K562 (cell line): ENCODE results near the gene CCDC138. TPM values are rescaled to one million over a fixed set of nuclear protein-coding genes. Genes with fewer than 3 reads are reported as not detected.

ENCODE experiments used
- ATAC-seq: fragments of 200-7000 bp; cut with Tn5 transposase; 3 replicates; pipeline ENCODE4 v1.9.1; 2020; ENCODE audit warnings: moderate library complexity
- BruUV-seq: library from RNA; stranded (reverse); fragments of 400-500 nt; replicated peaks from 2 replicates; lab custom pipeline; 2021; lab: Mats Ljungman, UMichigan
- CTCF ChIA-PET: fragments of 300-600 bp; formaldehyde crosslinking; extraction: SDS; loops from one replicate; lab custom pipeline; 2021; ENCODE audit warnings: low intra/inter-chr PET ratio; lab: Yijun Ruan, JAX
- POLR2A ChIA-PET: fragments of 300-600, 350-650 bp; sonication (Branson Sonifier 250); formaldehyde crosslinking; extraction: SDS; loops from one replicate; lab custom pipeline; 2021; ENCODE audit warnings: antibody characterized with exemption, inconsistent platforms; lab: Yijun Ruan, JAX
- DNase-seq, 4 experiments: peaks; one replicate each; pipeline versions ENCODE4 v3.0.0 to v3.0.0-alpha.2; 2011 to 2018; ENCODE audit warnings: low spot score in 3 of 4, mixed read lengths in 3 of 4; ENCODE audit errors: extremely low read depth in 1 of 4
- FAIRE-seq: peaks from 2 replicates; lab custom pipeline; 2011; peaks lifted over from hg19 to GRCh38; lab: Jason Lieb, UNC
- H2AFZ ChIP-seq: 2 replicates; pipeline ENCODE4 v1.6.0; 2011; ENCODE audit warnings: low read depth, low read length, control low read depth, inconsistent platforms
- H3K27ac ChIP-seq: fragments of 200-600 bp; 3 replicates; pipeline ENCODE4 v1.8.0; 2011; ENCODE audit warnings: low read depth, mild to moderate bottlenecking, control low read depth, inconsistent platforms, low read length, moderate library complexity, mixed read lengths; ENCODE audit errors: extremely low read depth
- H3K27me3 ChIP-seq, 2 experiments: fragments of 300-600 bp in 1 of 2; 2 replicates in 1 of 2; 3 replicates in 1 of 2; pipeline versions ENCODE4 v1.6.0 to v1.8.0; 2011; ENCODE audit warnings: inconsistent platforms in 2 of 2, low read length in 2 of 2, mild to moderate bottlenecking in 1 of 2, mixed read lengths in 1 of 2, moderate library complexity in 1 of 2; ENCODE audit not compliant: control insufficient read depth in 2 of 2, insufficient read depth in 2 of 2
- H3K36me3 ChIP-seq: fragments of 300-600 bp; 3 replicates; pipeline ENCODE4 v1.8.0; 2011; ENCODE audit warnings: mild to moderate bottlenecking, low read length, inconsistent platforms; ENCODE audit not compliant: control insufficient read depth, insufficient read depth
- H3K4me1 ChIP-seq, 2 experiments: fragments of 200-600 bp in 1 of 2; replicated peaks in 1 of 2; 2 replicates in 1 of 2; 3 replicates in 1 of 2; pipeline versions ENCODE4 v1.5.1 to v1.8.0; 2011; ENCODE audit warnings: inconsistent platforms in 2 of 2, low read length in 2 of 2, mild to moderate bottlenecking in 1 of 2, mixed read lengths in 1 of 2, moderate library complexity in 1 of 2; ENCODE audit not compliant: control insufficient read depth in 2 of 2, insufficient read depth in 2 of 2
- H3K4me2 ChIP-seq: 2 replicates; pipeline ENCODE4 v1.6.1; 2011; ENCODE audit warnings: low read length, control low read depth, inconsistent platforms, mixed read lengths; ENCODE audit not compliant: insufficient read depth
- H3K4me3 ChIP-seq: fragments of 200-600 bp; sonication (generic), shearing (Covaris generic); 2 replicates; pipeline ENCODE4 v1.5.1; 2016; ENCODE audit warnings: control low read depth, inconsistent platforms
- H3K79me2 ChIP-seq: fragments of 200-600 bp; 3 replicates; pipeline ENCODE4 v1.8.0; 2011; ENCODE audit warnings: low read length, inconsistent platforms; ENCODE audit not compliant: control insufficient read depth, insufficient read depth
- H3K9ac ChIP-seq, 2 experiments: 2 replicates each; pipeline versions ENCODE4 v1.6.0 to v1.6.1; 2011; ENCODE audit warnings: low read depth in 2 of 2, low read length in 2 of 2, control low read depth in 1 of 2, inconsistent platforms in 1 of 2, mild to moderate bottlenecking in 1 of 2, mixed read lengths in 1 of 2; ENCODE audit not compliant: insufficient read depth in 1 of 2
- H3K9me1 ChIP-seq: one replicate; pipeline ENCODE4 v1.6.0; 2011; ENCODE audit warnings: inconsistent platforms, mild to moderate bottlenecking, low read length, moderate library complexity; ENCODE audit not compliant: control insufficient read depth, insufficient read depth
- H3K9me3 ChIP-seq: replicated peaks from 2 replicates; pipeline ENCODE4 v1.5.1; 2011; ENCODE audit warnings: low read depth, low read length, inconsistent platforms; ENCODE audit not compliant: control insufficient read depth, insufficient read depth
- H4K20me1 ChIP-seq: replicated peaks from 2 replicates; pipeline ENCODE4 v1.6.1; 2011; ENCODE audit warnings: low read length, inconsistent platforms, mixed read lengths; ENCODE audit not compliant: control insufficient read depth, insufficient read depth
- CBFA2T3 ChIP-seq: fragments of 450-650 bp; IDR thresholded peaks from 2 replicates; pipeline ENCODE4 v1.6.1; 2017
- DMBX1 ChIP-seq: fragments of 250-450 bp; sonication (Bioruptor Pico); IDR thresholded peaks from 2 replicates; pipeline ENCODE4 v1.8.0; 2022; ENCODE audit warnings: inconsistent platforms, mild to moderate bottlenecking, moderate library complexity, borderline replicate concordance
- HMG20B ChIP-seq: fragments of 250-450 bp; sonication (Bioruptor Pico); IDR thresholded peaks from 2 replicates; pipeline ENCODE4 v1.5.0; 2021; ENCODE audit warnings: mild to moderate bottlenecking
- KHSRP ChIP-seq: fragments of 450-650 bp; IDR thresholded peaks from 2 replicates; pipeline ENCODE4 v1.6.1; 2017
- KLF1 ChIP-seq: fragments of 450-650 bp; IDR thresholded peaks from 2 replicates; pipeline ENCODE4 v1.6.1; 2016; ENCODE audit warnings: missing genetic modification characterization, missing compliant biosample characterization
- RHOXF2B ChIP-seq: fragments of 250-450 bp; sonication (Bioruptor Pico); conservative IDR thresholded peaks from 2 replicates; pipeline ENCODE4 v1.5.1; 2021
- TAL1 ChIP-seq: fragments of 450-650 bp; IDR thresholded peaks from 2 replicates; pipeline ENCODE4 v1.6.1; 2016; ENCODE audit warnings: mild to moderate bottlenecking
- TCF3 ChIP-seq: sonication (generic); formaldehyde crosslinking; IDR thresholded peaks from 2 replicates; pipeline ENCODE4 v1.4.0; 2020; ENCODE audit warnings: mild to moderate bottlenecking, missing genetic modification reagents
- ZBTB8A ChIP-seq: fragments of 450-650 bp; IDR thresholded peaks from 2 replicates; pipeline ENCODE4 v1.6.1; 2018; ENCODE audit warnings: mild to moderate bottlenecking, moderate library complexity; ENCODE audit not compliant: partially characterized antibody
- ZNF175 ChIP-seq: fragments of 200-800 bp; sonication (Bioruptor generic); IDR thresholded peaks from 2 replicates; pipeline ENCODE4 v1.6.1; 2016; ENCODE audit warnings: low read depth, mild to moderate bottlenecking, missing genetic modification characterization, missing compliant biosample characterization
- WGBS: fragments of 100-300 bp; shearing (Covaris generic); methylation state at CpG from one replicate; pipeline ENCODE4 v1.1.6; 2016; ENCODE audit warnings: low coverage, mixed read lengths; ENCODE audit not compliant: insufficient coverage; ENCODE audit errors: missing lambda C conversion rate; 5-methylcytosine and 5-hydroxymethylcytosine counted together
- in situ Hi-C: fragments of 300-500 bp; cut with MboI; formaldehyde crosslinking; loops from 4 replicates; pipeline ENCODE4 v1.15.0; 2018; ENCODE audit warnings: inconsistent platforms, mixed read lengths
- intact Hi-C: fragments of 100-400 bp; cut with micrococcal nuclease; formaldehyde crosslinking; loops from 2 replicates; pipeline ENCODE4 v1.14.2; 2022
- polyA plus RNA-seq, 8 experiments: library from polyadenylated mRNA; depleted of rRNA in 4 of 8; stranded (reverse) in 5 of 8; unstranded in 3 of 8; fragments of >200 nt; fragmentation: Nextera tagmentation in 2 of 8; fragmentation: Illumina TruSeq in 1 of 8; extraction: Ambion mirVana in 2 of 8; extraction: Trizol in 1 of 8; gene quantifications; 2 replicates each; pipeline versions ENCODE4 v1.2.1 to v1.2.3, GENCODE V29; 2011 to 2014; ENCODE audit warnings: inconsistent platforms in 1 of 8, missing spikeins in 1 of 8
- total RNA-seq, 7 experiments: library from RNA; depleted of rRNA in 6 of 7; stranded (reverse); fragments of >200 nt in 6 of 7; fragmentation: Illumina TruSeq in 2 of 7; extraction: Trizol in 2 of 7; gene quantifications; 2 replicates each; pipeline versions ENCODE4 v1.2.1 to v1.2.3, GENCODE V29; 2011 to 2021; ENCODE audit warnings: low replicate concordance in 1 of 7
- TF ChIP-seq, protein P1 (sequence below), 2 experiments: IDR thresholded peaks in 1 of 2; conservative IDR thresholded peaks in 1 of 2; 2 replicates each; pipeline ENCODE4 v1.6.1; 2016; ENCODE audit warnings: low read depth in 2 of 2, mild to moderate bottlenecking in 1 of 2, missing compliant biosample characterization in 1 of 2, missing genetic modification characterization in 1 of 2, moderate library complexity in 1 of 2

Gene CCDC138
- total and polyA plus RNA-seq, 9 of the 15 experiments (the other 6 are each of a cell fraction or from before 2014, with no cell fraction given): 17.5 to 44.6 (median 26.7) TPM

DNA sequence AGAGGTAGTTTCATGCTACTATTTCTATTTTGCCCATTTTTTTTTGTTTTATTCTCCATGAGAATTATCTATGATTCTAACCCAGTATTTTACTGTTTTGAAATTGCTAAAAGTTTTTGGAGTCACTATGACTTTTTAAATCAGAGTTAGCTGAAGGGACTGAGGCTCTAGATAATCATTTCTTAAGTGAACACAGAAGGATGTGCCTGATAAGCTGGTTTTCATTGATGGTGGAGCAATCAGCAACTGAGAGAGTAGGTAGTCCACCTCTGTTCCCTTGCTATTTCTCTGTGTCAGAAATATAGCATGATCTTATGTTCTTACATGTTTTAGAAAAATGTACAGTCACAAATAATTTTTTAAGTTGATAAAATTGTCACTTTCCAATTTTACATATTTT is 59.4 kb downstream of the CCDC138 start:
- Histone ChIP-seq H2AFZ (no peak overlapping the region), H3K27ac (no peak overlapping the region), H3K4me1 (no peaks in the 10 kb centered on the region), H3K79me2 (no peaks in the 10 kb centered on the region), H3K27me3 (no peaks in the 10 kb centered on the region), H3K4me3 (no peak overlapping the region), H3K9ac (no peak overlapping the region), H3K9me1 (no peaks in the 10 kb centered on the region), H4K20me1 (no peaks in the 10 kb centered on the region), H3K9me3 (no peaks in the 10 kb centered on the region), H3K4me2 (no peak overlapping the region), H3K36me3 (peaks cover 42% of the 10 kb centered on the region)
- CTCF ChIA-PET: no interaction called here
- DNase-seq: peak in 2 of 4 experiments; percentile 9 to 11
- TF ChIP-seq TCF3 (peak; percentile 39; the same call in 1 of the 2 replicates), ZNF175 (CRISPR knock-in tag) (no peak), ZBTB8A (no peak), RHOXF2B (no peak), KLF1 (tag) (no peak), TAL1 (peak; percentile 39; the same call in 1 of the 2 replicates), KHSRP (no peak), DMBX1 (no peak), CBFA2T3 (peak; percentile 59; the same call in 1 of the 2 replicates)
- intact Hi-C loops: no loop called here
- no peak for FAIRE-seq
- POLR2A ChIA-PET: no interaction called here
- in situ Hi-C loops: no loop called here
- no peak for ATAC-seq
- BruUV-seq: no TSS peak

DNA sequence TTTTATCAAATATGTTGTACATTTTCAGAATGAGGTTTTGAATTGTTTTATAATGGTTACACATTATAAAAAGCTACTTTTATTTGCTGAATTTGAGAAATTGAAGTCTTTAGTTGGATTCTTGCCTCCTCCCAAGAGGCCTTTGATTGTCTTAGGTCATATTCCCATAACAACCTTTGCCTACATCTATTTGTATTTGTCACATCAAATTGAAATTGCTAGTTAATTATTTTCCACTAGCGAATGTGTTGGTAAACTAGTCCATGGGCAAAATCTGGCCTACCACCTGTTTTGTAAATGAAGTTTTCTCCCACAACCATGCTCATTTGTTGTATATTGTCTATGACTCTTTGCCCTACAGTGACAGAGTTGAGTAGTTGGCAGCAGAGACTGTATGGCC is 60.4 kb downstream of the CCDC138 start:
- in situ Hi-C loops: no loop called here

More for the DNA sequence above, 60.4 kb downstream of the CCDC138 start:
- DNase-seq: no peak
- ChIA-PET POLR2A (no interaction called here), CTCF (no interaction called here)
- TF ChIP-seq HMG20B: no peak
- TF ChIP-seq, protein P1, sequence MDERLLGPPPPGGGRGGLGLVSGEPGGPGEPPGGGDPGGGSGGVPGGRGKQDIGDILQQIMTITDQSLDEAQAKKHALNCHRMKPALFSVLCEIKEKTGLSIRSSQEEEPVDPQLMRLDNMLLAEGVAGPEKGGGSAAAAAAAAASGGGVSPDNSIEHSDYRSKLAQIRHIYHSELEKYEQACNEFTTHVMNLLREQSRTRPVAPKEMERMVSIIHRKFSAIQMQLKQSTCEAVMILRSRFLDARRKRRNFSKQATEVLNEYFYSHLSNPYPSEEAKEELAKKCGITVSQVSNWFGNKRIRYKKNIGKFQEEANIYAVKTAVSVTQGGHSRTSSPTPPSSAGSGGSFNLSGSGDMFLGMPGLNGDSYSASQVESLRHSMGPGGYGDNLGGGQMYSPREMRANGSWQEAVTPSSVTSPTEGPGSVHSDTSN (CRISPR knock-in tag; IDR thresholded peaks at IDR 0.05; ENCODE audit: low read depth): no peak
- TF ChIP-seq, protein P1 (tag; conservative IDR thresholded peaks at IDR 0.05; ENCODE audit: low read depth): no peak
- Histone ChIP-seq H3K4me1 (no peaks in the 10 kb centered on the region), H4K20me1 (no peaks in the 10 kb centered on the region), H3K9me1 (no peaks in the 10 kb centered on the region), H3K9me3 (no peaks in the 10 kb centered on the region), H3K27ac (no peak overlapping the region), H3K36me3 (peaks cover 45% of the 10 kb centered on the region), H3K9ac (no peak overlapping the region), H3K4me2 (no peak overlapping the region), H2AFZ (no peak overlapping the region), H3K79me2 (no peaks in the 10 kb centered on the region), H3K27me3 (no peaks in the 10 kb centered on the region), H3K4me3 (no peak overlapping the region)
- ATAC-seq: no peak
- WGBS: 94% methylated on average over 1 of the region's 1 CpG
- intact Hi-C loops: no loop called here
- BruUV-seq: no TSS peak
- no peak for FAIRE-seq
